A549 (cell line): ENCODE data around the gene BRINP1.

Source experiments
- MAZ ChIP-seq: fragments of 150-350 bp; IDR thresholded peaks from 2 replicates; pipeline ENCODE4 v1.6.1; 2014; ENCODE audit warnings: antibody characterized with exemption, low read depth, low read length, borderline replicate concordance
- MYC ChIP-seq: IDR thresholded peaks from 2 replicates; pipeline ENCODE4 v1.6.1; 2012; ENCODE audit warnings: mild to moderate bottlenecking, inconsistent platforms, low read length, improper control_type of control experiment, borderline replicate concordance
- POLR2A ChIP-seq: IDR thresholded peaks from 2 replicates; pipeline ENCODE4 v1.6.1; 2012; ENCODE audit warnings: mild to moderate bottlenecking, low read length
- TF ChIP-seq, protein P1 (sequence below): fragments of 450-650 bp; IDR thresholded peaks from 2 replicates; pipeline ENCODE4 v1.6.1; 2014; ENCODE audit warnings: antibody characterized with exemption
- TF ChIP-seq, protein P2 (sequence below): fragments of >200 bp; sonication (Bioruptor Twin); formaldehyde crosslinking; IDR thresholded peaks from 3 replicates; pipeline ENCODE4 v1.5.1; 2016

- TF ChIP-seq POLR2A: no peak
- no peak for TF ChIP-seq MYC
- TF ChIP-seq, protein P1, sequence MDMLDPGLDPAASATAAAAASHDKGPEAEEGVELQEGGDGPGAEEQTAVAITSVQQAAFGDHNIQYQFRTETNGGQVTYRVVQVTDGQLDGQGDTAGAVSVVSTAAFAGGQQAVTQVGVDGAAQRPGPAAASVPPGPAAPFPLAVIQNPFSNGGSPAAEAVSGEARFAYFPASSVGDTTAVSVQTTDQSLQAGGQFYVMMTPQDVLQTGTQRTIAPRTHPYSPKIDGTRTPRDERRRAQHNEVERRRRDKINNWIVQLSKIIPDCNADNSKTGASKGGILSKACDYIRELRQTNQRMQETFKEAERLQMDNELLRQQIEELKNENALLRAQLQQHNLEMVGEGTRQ: no peak
- TF ChIP-seq, protein P2, sequence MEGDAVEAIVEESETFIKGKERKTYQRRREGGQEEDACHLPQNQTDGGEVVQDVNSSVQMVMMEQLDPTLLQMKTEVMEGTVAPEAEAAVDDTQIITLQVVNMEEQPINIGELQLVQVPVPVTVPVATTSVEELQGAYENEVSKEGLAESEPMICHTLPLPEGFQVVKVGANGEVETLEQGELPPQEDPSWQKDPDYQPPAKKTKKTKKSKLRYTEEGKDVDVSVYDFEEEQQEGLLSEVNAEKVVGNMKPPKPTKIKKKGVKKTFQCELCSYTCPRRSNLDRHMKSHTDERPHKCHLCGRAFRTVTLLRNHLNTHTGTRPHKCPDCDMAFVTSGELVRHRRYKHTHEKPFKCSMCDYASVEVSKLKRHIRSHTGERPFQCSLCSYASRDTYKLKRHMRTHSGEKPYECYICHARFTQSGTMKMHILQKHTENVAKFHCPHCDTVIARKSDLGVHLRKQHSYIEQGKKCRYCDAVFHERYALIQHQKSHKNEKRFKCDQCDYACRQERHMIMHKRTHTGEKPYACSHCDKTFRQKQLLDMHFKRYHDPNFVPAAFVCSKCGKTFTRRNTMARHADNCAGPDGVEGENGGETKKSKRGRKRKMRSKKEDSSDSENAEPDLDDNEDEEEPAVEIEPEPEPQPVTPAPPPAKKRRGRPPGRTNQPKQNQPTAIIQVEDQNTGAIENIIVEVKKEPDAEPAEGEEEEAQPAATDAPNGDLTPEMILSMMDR: no peak
- no peak for TF ChIP-seq MAZ
Measured at GRCh38 chr9:119251936-119252335, 117.3 kb downstream of the BRINP1 start.
